GM10266 (cell line): Measurements from ENCODE around the gene GALNT2.

Experiments used
- DNase-seq: peaks from one replicate; pipeline ENCODE4 v3.0.0; 2012; ENCODE audit errors: extremely low spot score
- CTCF ChIP-seq: IDR thresholded peaks from 2 replicates; pipeline ENCODE4 v1.5.1; 2012; ENCODE audit warnings: mild to moderate bottlenecking, low read depth; ENCODE audit not compliant: control insufficient read depth, insufficient read depth; ENCODE audit errors: missing control alignments

The GALNT2 gene

GRCh38 chr1:230251644-230252191 is 184.7 kb downstream of the GALNT2 start:
- peak; percentile 69 for DNase-seq
- TF ChIP-seq CTCF, result peak; percentile 12

- TF ChIP-seq CTCF, result no peak
- no peak for DNase-seq
Observed at GRCh38 chr1:230253150-230253549, 186.1 kb downstream of the GALNT2 start.

- TF ChIP-seq CTCF, result no peak
Observed at GRCh38 chr1:230254265-230254664, 187.2 kb downstream of the GALNT2 start.

GRCh38 chr1:230255116-230255515 is 188.1 kb downstream of the GALNT2 start:
- TF ChIP-seq CTCF, result no peak
- DNase-seq, result no peak

More at GRCh38 chr1:230254265-230254664, 187.2 kb downstream of the GALNT2 start:
- DNase-seq, result no peak

GRCh38 chr1:230255991-230256390 is 189.0 kb downstream of the GALNT2 start:
- no peak for DNase-seq
- TF ChIP-seq CTCF, result no peak

GRCh38 chr1:230256896-230257295 is 189.9 kb downstream of the GALNT2 start:
- no peak for DNase-seq
- no peak for TF ChIP-seq CTCF

GRCh38 chr1:230259621-230260020 is 192.6 kb downstream of the GALNT2 start:
- no peak for DNase-seq
- no peak for TF ChIP-seq CTCF
